OCI-LY1 (cell line): ENCODE data around the gene DCTN1.

ENCODE experiments used
- EZH2 ChIP-seq: fragments of 200-600 bp; sonication (generic), shearing (Covaris generic); IDR thresholded peaks from 2 replicates; pipeline ENCODE4 v1.8.0; 2017; ENCODE audit warnings: borderline replicate concordance, mixed run types, mild to moderate bottlenecking, antibody characterized with exemption, low read length, moderate library complexity, mixed read lengths
- TF ChIP-seq, protein P1 (sequence below): fragments of 200-600 bp; sonication (generic), shearing (Covaris generic); IDR thresholded peaks from 2 replicates; pipeline ENCODE4 v1.5.1; 2017; ENCODE audit warnings: mild to moderate bottlenecking, antibody characterized with exemption, low read length, moderate library complexity, mixed read lengths

GRCh38 chr2:74401891-74402290 is 21.8 kb upstream of the DCTN1 start:
- TF ChIP-seq, protein P1, sequence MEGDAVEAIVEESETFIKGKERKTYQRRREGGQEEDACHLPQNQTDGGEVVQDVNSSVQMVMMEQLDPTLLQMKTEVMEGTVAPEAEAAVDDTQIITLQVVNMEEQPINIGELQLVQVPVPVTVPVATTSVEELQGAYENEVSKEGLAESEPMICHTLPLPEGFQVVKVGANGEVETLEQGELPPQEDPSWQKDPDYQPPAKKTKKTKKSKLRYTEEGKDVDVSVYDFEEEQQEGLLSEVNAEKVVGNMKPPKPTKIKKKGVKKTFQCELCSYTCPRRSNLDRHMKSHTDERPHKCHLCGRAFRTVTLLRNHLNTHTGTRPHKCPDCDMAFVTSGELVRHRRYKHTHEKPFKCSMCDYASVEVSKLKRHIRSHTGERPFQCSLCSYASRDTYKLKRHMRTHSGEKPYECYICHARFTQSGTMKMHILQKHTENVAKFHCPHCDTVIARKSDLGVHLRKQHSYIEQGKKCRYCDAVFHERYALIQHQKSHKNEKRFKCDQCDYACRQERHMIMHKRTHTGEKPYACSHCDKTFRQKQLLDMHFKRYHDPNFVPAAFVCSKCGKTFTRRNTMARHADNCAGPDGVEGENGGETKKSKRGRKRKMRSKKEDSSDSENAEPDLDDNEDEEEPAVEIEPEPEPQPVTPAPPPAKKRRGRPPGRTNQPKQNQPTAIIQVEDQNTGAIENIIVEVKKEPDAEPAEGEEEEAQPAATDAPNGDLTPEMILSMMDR: no peak
- TF ChIP-seq EZH2: no peak
